Neuronal stem cell (in vitro differentiated cells): ENCODE measurements around the gene DENND1C.

Experiments
- DNase-seq: peaks from one replicate; pipeline ENCODE4 v3.0.0-alpha.2; 2013; ENCODE audit warnings: low spot score
- H2AFZ ChIP-seq: one replicate; pipeline ENCODE4 v1.6.1; 2013; ENCODE audit warnings: mild to moderate bottlenecking, low read length, inconsistent platforms
- H2AK5ac ChIP-seq: 2 replicates; pipeline ENCODE4 v1.6.1; 2013; ENCODE audit warnings: low read depth, mild to moderate bottlenecking, inconsistent platforms, low read length, moderate library complexity, mixed read lengths
- H2BK120ac ChIP-seq: 2 replicates; pipeline ENCODE4 v1.6.1; 2013; ENCODE audit warnings: low read depth, mild to moderate bottlenecking, inconsistent platforms, low read length, moderate library complexity, mixed read lengths
- H2BK12ac ChIP-seq: one replicate; pipeline ENCODE4 v1.6.1; 2013; ENCODE audit warnings: low read length, inconsistent platforms
- H2BK15ac ChIP-seq: 2 replicates; pipeline ENCODE4 v1.6.1; 2013; ENCODE audit warnings: mild to moderate bottlenecking, low read length, inconsistent platforms, mixed read lengths
- H2BK5ac ChIP-seq: one replicate; pipeline ENCODE4 v1.6.1; 2013; ENCODE audit warnings: inconsistent platforms, mild to moderate bottlenecking, low read length, moderate library complexity
- H3K14ac ChIP-seq: one replicate; pipeline ENCODE4 v1.6.1; 2013; ENCODE audit warnings: low read length, inconsistent platforms
- H3K18ac ChIP-seq: 2 replicates; pipeline ENCODE4 v1.6.1; 2013; ENCODE audit warnings: low read length, inconsistent platforms
- H3K23ac ChIP-seq: 2 replicates; pipeline ENCODE4 v1.6.1; 2013; ENCODE audit warnings: low read depth, mild to moderate bottlenecking, mixed read lengths, low read length, inconsistent platforms; ENCODE audit not compliant: poor library complexity
- H3K27ac ChIP-seq: replicated peaks from 3 replicates; pipeline ENCODE4 v1.5.1; 2013; ENCODE audit warnings: low read length, inconsistent platforms
- H3K27me3 ChIP-seq, 3 experiments: 2 replicates each; pipeline ENCODE4 v1.6.1; 2013; ENCODE audit warnings: low read length in 3 of 3, mild to moderate bottlenecking in 2 of 3, inconsistent platforms in 1 of 3, low read depth in 1 of 3, mixed read lengths in 1 of 3, moderate library complexity in 1 of 3; ENCODE audit not compliant: control insufficient read depth in 3 of 3, insufficient read depth in 3 of 3
- H3K36me3 ChIP-seq, 2 donors: replicated peaks in 1 of 2; 2 replicates each; pipeline ENCODE4 v1.6.1; 2013; ENCODE audit warnings: low read length in 2 of 2; ENCODE audit not compliant: control insufficient read depth in 2 of 2, insufficient read depth in 2 of 2
- H3K4ac ChIP-seq: 2 replicates; pipeline ENCODE4 v1.6.1; 2013; ENCODE audit warnings: inconsistent platforms, mild to moderate bottlenecking, low read length, moderate library complexity
- H3K4me1 ChIP-seq, 2 donors: 1 replicate in 1 of 2; 2 replicates in 1 of 2; pipeline ENCODE4 v1.6.1; 2013; ENCODE audit warnings: low read length in 2 of 2, low read depth in 1 of 2; ENCODE audit not compliant: control insufficient read depth in 2 of 2, insufficient read depth in 1 of 2
- H3K4me2 ChIP-seq: one replicate; pipeline ENCODE4 v1.6.1; 2013; ENCODE audit warnings: mild to moderate bottlenecking, low read length, inconsistent platforms; ENCODE audit not compliant: insufficient read depth, poor library complexity, severe bottlenecking
- H3K4me3 ChIP-seq, 2 donors: 2 replicates each; pipeline ENCODE4 v1.5.1; 2013; ENCODE audit warnings: low read length in 2 of 2, mild to moderate bottlenecking in 2 of 2, inconsistent platforms in 1 of 2, moderate library complexity in 1 of 2
- H3K79me1 ChIP-seq: one replicate; pipeline ENCODE4 v1.6.1; 2013; ENCODE audit warnings: low read depth, mild to moderate bottlenecking, inconsistent platforms, low read length, moderate library complexity
- H3K9ac ChIP-seq: one replicate; pipeline ENCODE4 v1.6.1; 2013; ENCODE audit warnings: mild to moderate bottlenecking, low read depth, low read length, inconsistent platforms; ENCODE audit not compliant: poor library complexity
- H3K9me3 ChIP-seq, 2 donors: replicated peaks in 1 of 2; 2 replicates each; pipeline versions ENCODE3 to v1.6.1; 2013; ENCODE audit warnings: low read length in 2 of 2, mild to moderate bottlenecking in 2 of 2, inconsistent platforms in 1 of 2, low read depth in 1 of 2, mixed read lengths in 1 of 2, moderate library complexity in 1 of 2; ENCODE audit not compliant: control insufficient read depth in 2 of 2, insufficient read depth in 1 of 2
- H4K8ac ChIP-seq: one replicate; pipeline ENCODE4 v1.6.1; 2013; ENCODE audit warnings: low read depth, mild to moderate bottlenecking, inconsistent platforms, low read length, moderate library complexity
- H4K91ac ChIP-seq: one replicate; pipeline ENCODE4 v1.6.1; 2013; ENCODE audit warnings: low read length, low read depth, mild to moderate bottlenecking, inconsistent platforms; ENCODE audit not compliant: poor library complexity
- WGBS, 2 donors: extraction: QIAGEN DNeasy Blood & Tissue Kit; methylation state at CpG; one replicate each; pipeline ENCODE4 v1.1.7; 2013; ENCODE audit warnings: missing lambda C conversion rate in 2 of 2, mixed read lengths in 1 of 2; ENCODE audit not compliant: insufficient read length in 2 of 2, insufficient replicate concordance in 1 of 2; ENCODE audit errors: extremely low coverage in 2 of 2; 5-methylcytosine and 5-hydroxymethylcytosine counted together

DENND1C gene

DNA sequence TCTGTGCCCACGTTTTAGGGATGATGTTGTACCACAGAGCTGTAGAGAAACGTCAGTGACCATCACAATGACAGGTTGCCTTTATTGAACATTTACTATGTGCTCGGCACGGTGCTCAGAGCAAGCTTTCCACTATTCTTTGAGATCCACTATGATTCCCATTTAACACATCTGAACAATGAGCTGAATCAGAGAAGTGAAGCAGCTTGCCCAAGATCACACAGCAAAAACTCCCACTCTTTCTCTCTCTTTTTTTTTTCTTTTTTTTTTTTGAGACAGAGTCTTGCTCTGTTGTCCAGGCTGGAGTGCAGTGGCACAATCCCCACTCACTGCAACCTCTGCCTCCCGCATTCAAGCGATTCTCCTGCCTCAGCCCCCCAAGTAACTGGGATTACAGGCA lies 41.1 kb upstream of the DENND1C start:
- WGBS, 2 donors: no CpG with 5 or more reads among the region's 6 CpGs
- Histone ChIP-seq H2BK15ac (no peak overlapping the region), H4K91ac (no peak overlapping the region)

DNA sequence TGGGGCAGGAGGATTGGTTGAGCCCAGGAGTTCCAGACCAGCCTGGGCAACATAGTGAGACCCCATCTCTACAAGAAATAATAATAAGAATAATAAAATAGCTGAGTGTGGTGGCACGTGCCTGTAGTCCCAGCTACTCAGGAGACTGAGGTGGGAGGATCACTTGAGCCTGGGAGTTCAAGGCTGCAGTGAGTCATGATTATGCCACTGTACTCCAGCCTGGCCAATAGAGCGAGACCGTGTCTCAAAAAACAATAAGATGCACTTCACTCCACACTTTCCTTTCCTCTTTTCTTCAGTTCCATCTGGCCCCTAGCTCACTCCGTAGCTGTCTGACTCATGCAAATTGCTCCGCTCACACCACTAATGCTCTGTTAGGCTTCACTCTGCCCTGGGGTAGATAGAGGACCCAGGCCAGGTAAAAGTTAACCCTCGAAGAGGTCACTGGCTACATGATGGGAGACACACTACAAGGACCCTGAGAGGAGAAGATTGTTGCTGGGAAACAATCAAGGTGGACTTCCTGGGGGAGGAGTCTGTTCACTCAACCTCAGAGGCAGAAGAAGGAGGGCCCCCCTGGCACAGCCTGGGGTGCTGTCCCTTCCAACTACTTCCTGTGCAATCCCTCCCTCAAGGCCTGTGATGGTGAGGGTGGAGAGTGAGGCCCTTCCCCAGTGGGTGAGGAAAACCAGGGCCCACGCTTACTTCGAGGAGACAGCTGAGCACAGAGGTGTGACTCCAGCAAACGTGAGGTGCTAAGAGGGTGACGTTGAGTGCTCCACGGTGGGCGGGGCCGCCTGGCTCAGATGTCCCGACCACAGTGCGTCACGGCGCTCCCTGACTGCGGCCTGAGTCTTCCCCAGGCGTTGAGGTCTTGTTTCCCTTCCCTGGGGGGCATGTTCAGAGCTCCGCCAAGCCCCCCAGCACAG lies 40.4 kb upstream of the DENND1C start:
- no CpG with 5 or more reads among the region's 20 CpGs for WGBS, 2 donors
- peak overlapping the region; percentile 78 for H2BK5ac ChIP-seq
- no peak overlapping the region for H2BK12ac ChIP-seq
- H4K91ac ChIP-seq: no peak overlapping the region
- H3K27me3 ChIP-seq: peaks cover 0 to 6% (median 0%) of the 10 kb centered on the region in 3 experiments
- no peak overlapping the region for H2BK120ac ChIP-seq
- peak overlapping the region in 1 of 2 donors; percentile 38 for H3K4me3 ChIP-seq
- no peak overlapping the region for H2BK15ac ChIP-seq
- H3K9me3 ChIP-seq: no peaks in the 10 kb centered on the region
- peak overlapping the region; percentile 79 for H2AK5ac ChIP-seq
- H3K4ac ChIP-seq: no peak overlapping the region
- H3K27ac ChIP-seq: no peak overlapping the region
- H4K8ac ChIP-seq: no peak overlapping the region
- no peak overlapping the region for H3K14ac ChIP-seq
- H3K4me2 ChIP-seq: no peak overlapping the region
- H3K18ac ChIP-seq: peak overlapping the region; percentile 70
- no peaks in the 10 kb centered on the region for H3K79me1 ChIP-seq
- no peak for DNase-seq
- H3K23ac ChIP-seq: peak overlapping the region; percentile 57
- H3K9ac ChIP-seq: no peak overlapping the region
- no peaks in the 10 kb centered on the region for H3K36me3 ChIP-seq
- H3K4me1 ChIP-seq: peaks cover 0 to 4% of the 10 kb centered on the region in 2 donors
- no peak overlapping the region for H2AFZ ChIP-seq

More for the DNA sequence above, 41.1 kb upstream of the DENND1C start:
- no peak overlapping the region for H3K18ac ChIP-seq
- no peak overlapping the region for H3K4me3 ChIP-seq
- no peak overlapping the region for H3K4ac ChIP-seq
- H4K8ac ChIP-seq: no peak overlapping the region
- no peak overlapping the region for H3K23ac ChIP-seq
- H3K4me2 ChIP-seq: no peak overlapping the region
- no peak overlapping the region for H3K14ac ChIP-seq
- peaks cover 0 to 5% (median 0%) of the 10 kb centered on the region in 3 experiments for H3K27me3 ChIP-seq
- H2BK120ac ChIP-seq: no peak overlapping the region
- H3K36me3 ChIP-seq: no peaks in the 10 kb centered on the region
- H2AK5ac ChIP-seq: peak overlapping the region; percentile 79
- no peak overlapping the region for H2BK12ac ChIP-seq
- no peak overlapping the region for H2AFZ ChIP-seq
- no peaks in the 10 kb centered on the region for H3K79me1 ChIP-seq
- no peak overlapping the region for H3K27ac ChIP-seq
- peak overlapping the region; percentile 78 for H2BK5ac ChIP-seq
- H3K9me3 ChIP-seq: no peaks in the 10 kb centered on the region
- no peak for DNase-seq
- no peak overlapping the region for H3K9ac ChIP-seq
- no peaks in the 10 kb centered on the region for H3K4me1 ChIP-seq

DNA sequence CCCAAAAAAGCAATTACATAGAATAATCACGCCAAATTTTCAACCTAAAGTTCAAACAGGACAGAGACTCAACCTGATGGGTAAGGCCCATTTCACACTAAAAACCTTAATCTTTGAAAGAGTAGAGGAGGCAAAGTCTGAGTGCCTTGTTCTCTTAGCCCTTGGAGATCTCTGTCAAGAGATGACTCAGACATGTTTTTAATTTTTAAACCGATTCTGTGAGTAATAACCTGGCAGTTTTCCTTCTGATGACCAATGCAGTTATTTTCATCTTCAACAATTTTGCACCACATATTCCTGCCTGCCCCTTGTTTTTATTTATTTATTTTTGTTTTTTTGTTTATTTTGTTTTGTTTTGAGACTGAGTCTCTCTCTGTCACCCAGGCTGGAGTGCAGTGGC lies 37.7 kb upstream of the DENND1C start:
- H2BK12ac ChIP-seq: no peak overlapping the region
- DNase-seq: no peak
- H2BK15ac ChIP-seq: no peak overlapping the region
- H3K27ac ChIP-seq: no peak overlapping the region
- H3K9me3 ChIP-seq: no peaks in the 10 kb centered on the region
- H2AFZ ChIP-seq: no peak overlapping the region
- no peak overlapping the region for H2BK120ac ChIP-seq
- no peaks in the 10 kb centered on the region for H3K79me1 ChIP-seq
- no peak overlapping the region for H3K4me3 ChIP-seq
- peaks cover 0 to 5% of the 10 kb centered on the region in 2 donors for H3K4me1 ChIP-seq
- H2BK5ac ChIP-seq: no peak overlapping the region
- no peak overlapping the region for H3K4me2 ChIP-seq
- no peak overlapping the region for H3K18ac ChIP-seq
- no peak overlapping the region for H4K91ac ChIP-seq
- H3K36me3 ChIP-seq: no peaks in the 10 kb centered on the region
- no peak overlapping the region for H4K8ac ChIP-seq
- no peak overlapping the region for H3K14ac ChIP-seq
- no CpG with 5 or more reads among the region's 2 CpGs for WGBS, 2 donors
- H2AK5ac ChIP-seq: no peak overlapping the region
- H3K9ac ChIP-seq: no peak overlapping the region
- no peak overlapping the region for H3K23ac ChIP-seq
- peaks cover 0 to 6% (median 0%) of the 10 kb centered on the region in 3 experiments for H3K27me3 ChIP-seq
- no peak overlapping the region for H3K4ac ChIP-seq

DNA sequence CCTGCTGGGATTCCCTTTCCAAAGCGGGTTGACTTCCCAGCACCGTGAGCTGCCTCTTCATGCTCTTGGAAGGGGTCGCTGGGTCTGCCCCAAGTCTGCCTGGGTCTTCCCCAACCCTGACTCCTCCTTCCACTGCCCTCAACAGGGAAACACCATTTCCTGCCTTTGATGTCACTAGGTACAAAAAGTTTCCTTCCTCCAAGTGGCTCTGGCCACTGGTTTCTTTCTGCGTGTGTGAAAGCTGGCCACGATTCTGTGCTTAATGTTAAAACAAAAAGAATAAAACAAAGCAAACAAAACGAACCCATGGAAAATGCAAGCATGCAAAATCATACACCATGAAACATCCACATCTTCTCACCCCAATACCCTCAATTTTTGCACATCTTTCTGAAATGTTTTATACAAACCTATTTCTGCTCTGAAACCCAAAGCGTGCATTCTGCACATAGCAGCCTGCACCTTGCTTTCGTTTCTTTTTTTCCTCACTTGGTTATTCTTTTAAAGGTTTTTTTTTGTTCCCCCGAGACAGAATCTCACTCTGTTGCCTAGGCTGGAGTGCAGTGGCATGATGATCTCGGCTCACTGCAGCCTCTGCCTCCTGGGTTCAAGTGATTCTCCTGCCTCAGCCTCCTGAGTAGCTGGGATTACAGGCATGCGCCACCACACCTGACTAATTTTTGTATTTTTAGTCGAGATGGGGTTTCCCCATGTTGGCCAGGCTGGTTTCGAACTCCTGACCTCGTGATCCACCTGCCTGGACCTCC lies 36.7 kb upstream of the DENND1C start:
- H2BK15ac ChIP-seq: no peak overlapping the region
- H2BK120ac ChIP-seq: no peak overlapping the region
- no peak overlapping the region for H3K9ac ChIP-seq
- H4K8ac ChIP-seq: no peak overlapping the region
- no peak for DNase-seq
- peaks cover 0 to 5% of the 10 kb centered on the region in 2 donors for H3K4me1 ChIP-seq
- H3K4me3 ChIP-seq: no peak overlapping the region
- H2AK5ac ChIP-seq: peak overlapping the region; percentile 78
- no peaks in the 10 kb centered on the region for H3K9me3 ChIP-seq
- H3K36me3 ChIP-seq: no peaks in the 10 kb centered on the region
- no peak overlapping the region for H3K23ac ChIP-seq
- H3K79me1 ChIP-seq: no peaks in the 10 kb centered on the region
- no peak overlapping the region for H3K4me2 ChIP-seq
- H3K27me3 ChIP-seq: peaks cover 0 to 6% (median 0%) of the 10 kb centered on the region in 3 experiments
- H3K14ac ChIP-seq: no peak overlapping the region
- no peak overlapping the region for H3K18ac ChIP-seq
- H2AFZ ChIP-seq: no peak overlapping the region
- H4K91ac ChIP-seq: no peak overlapping the region
- no peak overlapping the region for H2BK5ac ChIP-seq
- no peak overlapping the region for H3K27ac ChIP-seq
- no CpG with 5 or more reads among the region's 14 CpGs for WGBS, 2 donors
- H3K4ac ChIP-seq: no peak overlapping the region
- no peak overlapping the region for H2BK12ac ChIP-seq
